Measurements from ENCODE around the gene CTTNBP2.

CTTNBP2 gene, protein sequence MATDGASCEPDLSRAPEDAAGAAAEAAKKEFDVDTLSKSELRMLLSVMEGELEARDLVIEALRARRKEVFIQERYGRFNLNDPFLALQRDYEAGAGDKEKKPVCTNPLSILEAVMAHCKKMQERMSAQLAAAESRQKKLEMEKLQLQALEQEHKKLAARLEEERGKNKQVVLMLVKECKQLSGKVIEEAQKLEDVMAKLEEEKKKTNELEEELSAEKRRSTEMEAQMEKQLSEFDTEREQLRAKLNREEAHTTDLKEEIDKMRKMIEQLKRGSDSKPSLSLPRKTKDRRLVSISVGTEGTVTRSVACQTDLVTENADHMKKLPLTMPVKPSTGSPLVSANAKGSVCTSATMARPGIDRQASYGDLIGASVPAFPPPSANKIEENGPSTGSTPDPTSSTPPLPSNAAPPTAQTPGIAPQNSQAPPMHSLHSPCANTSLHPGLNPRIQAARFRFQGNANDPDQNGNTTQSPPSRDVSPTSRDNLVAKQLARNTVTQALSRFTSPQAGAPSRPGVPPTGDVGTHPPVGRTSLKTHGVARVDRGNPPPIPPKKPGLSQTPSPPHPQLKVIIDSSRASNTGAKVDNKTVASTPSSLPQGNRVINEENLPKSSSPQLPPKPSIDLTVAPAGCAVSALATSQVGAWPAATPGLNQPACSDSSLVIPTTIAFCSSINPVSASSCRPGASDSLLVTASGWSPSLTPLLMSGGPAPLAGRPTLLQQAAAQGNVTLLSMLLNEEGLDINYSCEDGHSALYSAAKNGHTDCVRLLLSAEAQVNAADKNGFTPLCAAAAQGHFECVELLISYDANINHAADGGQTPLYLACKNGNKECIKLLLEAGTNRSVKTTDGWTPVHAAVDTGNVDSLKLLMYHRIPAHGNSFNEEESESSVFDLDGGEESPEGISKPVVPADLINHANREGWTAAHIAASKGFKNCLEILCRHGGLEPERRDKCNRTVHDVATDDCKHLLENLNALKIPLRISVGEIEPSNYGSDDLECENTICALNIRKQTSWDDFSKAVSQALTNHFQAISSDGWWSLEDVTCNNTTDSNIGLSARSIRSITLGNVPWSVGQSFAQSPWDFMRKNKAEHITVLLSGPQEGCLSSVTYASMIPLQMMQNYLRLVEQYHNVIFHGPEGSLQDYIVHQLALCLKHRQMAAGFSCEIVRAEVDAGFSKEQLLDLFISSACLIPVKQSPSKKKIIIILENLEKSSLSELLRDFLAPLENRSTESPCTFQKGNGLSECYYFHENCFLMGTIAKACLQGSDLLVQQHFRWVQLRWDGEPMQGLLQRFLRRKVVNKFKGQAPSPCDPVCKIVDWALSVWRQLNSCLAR (N-terminal part only)

DNA sequence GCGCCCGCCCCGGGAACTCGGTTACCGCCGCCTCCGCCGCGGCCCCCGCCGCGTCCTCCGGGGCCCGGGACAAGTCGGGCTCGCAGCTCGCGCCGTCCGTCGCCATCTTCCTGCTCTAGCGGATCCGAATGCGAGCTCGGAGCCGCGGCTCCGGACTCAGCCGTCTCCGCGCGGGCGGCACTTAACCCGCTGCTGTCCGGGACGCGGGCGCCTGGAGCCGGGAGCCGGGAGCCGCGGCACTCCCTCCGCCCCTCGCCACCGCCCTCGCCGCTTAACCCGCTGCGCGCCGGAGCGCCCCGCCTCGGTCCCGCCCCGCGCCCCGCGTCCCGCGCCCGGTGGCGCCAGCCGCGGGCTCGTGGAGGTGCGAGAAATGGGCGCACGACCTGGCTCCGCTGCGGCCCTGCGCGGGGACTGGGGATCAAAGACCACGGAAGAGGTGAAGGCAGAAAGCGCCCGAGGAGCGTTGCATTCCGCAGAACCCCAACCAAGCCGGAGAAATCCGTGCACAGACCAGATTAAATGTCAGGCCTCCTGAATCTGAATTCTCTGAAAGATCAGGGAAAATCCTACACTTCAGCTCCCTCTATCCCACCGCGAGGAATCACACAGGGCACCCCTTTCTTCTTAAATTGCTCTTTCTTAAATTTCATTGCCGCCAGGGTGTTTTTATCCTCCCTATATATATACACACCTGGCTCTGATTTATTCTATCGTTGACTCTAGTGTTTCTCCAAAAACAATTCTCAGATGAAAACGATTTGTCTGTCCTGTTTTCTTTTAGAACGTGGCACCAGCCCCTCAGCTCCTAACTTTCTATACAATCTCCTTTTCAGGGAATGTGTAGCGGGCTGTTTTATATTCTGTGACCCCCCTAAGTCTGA, at the start of gene CTTNBP2:
Gene CTTNBP2 (minus strand): TSS at position 132 of the 881 bp plus-strand sequence. CDS start 26 bp downstream, at position 106.
- peak in 1 of 2 donors; percentile 20 for DNase-seq

DNA sequence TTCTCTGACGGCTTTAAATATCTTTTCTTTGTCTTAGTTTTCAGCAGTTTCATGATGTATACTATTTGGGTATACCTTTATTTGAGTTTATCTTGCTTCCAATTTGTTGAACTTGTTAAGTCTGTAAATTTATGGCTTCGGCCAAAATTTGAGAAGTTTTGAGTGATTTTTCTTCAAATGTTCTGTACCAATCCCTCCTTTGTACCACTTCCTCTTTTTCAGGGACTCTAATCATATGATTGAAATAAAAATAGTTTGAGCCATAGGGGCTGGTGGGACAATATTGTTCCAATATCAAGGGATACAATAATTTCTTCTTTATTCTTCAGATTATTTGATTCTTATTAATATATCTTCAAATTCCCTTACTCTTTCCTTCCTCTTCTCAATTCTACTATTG, 43.1 kb upstream of the CTTNBP2 start:
- no peak for DNase-seq

DNA sequence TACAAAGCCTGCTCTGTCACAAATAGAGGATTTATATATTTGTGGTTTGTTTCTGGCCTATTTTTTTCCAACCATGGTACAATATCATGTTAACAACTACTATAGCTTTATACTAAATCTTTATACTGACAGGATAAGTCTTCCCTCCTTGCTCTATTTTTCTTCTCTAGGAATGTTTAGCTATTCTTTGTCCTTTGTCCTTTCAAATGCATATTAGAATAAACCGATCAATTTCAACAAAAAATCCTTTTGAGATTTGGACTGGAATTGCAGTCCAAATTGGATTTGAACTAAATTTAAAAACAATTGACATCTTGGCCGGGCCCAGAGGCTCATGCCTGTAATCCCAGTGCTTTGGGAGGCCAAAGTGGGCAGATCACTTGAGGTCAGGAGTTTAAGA, 39.2 kb upstream of the CTTNBP2 start:
- DNase-seq: no peak

DNA sequence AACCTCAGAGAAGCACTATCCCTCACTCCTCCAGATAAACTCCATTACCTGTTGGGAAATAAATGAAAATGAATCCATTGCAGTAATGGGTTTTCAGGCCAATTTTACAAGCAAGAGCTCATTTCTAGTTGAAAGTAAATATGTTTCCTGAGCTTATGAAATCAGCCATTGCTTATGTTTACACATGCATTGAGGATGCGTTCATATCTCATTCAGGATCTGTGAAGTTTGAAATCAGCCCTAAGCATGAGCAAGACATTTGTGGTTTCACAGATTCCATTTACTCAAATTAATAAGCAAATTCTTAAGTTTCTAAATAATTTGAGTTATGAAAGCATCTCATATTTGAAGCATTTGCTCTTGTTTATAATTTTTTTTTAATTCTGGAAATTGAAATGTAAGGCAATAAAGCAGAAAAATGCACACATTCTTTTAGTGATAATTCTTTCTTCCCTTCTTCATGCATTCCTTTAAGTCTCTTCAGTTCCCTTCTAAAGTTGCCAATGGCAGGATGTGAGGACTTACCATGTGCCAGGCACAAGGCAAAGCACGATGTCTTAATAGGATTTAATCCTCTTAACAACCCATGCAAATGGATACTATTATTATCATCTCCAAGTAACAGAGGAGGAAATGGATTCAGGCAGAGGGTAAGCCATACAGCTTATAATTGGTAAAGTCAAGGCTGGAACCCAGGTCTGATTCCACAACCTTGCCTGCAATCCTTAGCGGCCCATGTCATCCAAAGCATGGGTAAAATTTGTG, 35.0 kb upstream of the CTTNBP2 start:
- no peak for DNase-seq

DNA sequence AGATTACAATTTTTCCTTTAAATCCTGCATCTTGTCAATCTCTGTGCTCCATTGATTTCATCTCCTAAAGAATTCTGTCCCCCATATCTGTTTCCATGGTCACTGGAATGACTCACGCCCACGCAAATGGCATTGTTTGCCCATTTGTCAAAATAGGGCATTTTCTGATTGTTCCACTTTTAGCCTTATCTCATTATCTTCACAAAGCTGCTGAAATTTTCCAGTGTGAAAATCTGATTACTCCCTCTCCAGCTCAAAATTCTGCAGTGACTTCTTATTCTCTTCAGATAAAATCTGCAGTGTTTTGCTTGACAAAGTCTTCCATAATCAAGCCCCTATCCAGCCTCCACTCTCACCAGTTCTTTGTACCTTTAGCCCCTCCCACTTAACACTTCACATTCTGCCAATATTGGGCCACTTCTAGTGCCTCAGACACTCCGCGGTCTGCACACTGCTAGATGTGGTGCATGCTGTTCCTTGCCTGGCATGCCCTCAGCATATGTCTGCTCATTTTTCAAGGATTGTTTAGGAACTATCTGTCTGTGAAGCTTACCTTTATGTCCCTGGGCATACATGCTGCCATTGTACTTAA, 33.9 kb upstream of the CTTNBP2 start:
- DNase-seq: no peak

DNA sequence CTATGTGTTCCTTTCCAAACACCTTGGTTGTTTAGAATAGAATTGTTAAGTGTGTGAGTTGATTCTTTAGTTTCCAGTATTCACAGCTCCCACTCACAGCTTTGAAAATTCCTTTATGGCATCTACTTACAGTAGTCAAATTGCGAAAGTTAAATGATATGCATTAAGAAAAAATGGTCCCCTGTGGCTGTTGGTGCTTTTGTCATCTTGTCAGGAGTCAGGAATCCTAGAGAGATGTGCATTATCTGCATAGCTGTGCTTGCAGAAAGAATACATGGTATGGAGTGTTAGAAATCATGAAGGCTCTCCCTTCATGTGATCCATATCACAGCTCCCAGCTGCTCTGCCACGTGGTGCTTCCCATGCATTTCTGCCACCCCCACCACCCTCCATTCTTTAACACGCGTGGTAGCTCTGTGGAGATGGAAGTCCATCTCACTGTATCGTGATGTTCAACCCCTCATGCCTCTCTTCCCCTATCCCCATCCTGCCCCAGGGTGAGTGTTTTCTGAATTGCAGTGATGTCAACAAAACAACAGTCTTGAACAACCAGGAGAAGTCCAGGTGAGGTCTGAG, 29.2 kb upstream of the CTTNBP2 start:
- DNase-seq: no peak

DNA sequence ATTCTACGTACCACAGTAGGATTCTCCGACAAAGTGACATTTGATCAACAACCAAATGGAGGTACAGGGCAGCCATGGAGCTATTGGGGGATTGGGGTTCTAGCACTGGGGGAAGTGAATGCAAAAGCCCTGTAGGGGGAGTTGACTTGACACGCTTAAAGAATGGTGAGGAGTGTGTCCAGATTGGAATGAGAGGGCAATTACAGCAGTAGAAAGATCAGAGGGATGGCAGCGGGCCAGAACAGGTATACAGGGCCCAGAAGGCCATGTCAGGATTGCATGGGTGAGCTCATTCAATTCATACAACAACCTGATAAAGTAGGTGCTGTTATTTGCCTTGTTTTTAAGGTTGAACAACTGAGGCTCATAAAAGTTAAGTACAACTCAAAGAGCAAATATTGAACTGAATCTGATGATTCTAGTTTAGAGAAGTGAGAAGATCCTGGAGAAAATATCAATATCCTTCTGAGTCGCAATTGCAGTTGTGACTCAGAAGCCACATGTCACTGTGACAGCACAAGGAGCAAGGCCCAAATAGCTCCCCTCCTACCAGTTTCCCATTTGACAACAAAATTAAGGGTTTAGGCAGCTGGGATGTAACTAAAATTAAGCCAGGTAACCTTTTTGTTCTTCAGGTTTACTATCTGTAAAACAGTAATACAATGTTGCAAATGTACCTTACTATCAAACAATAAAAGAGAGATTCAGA, 28.0 kb upstream of the CTTNBP2 start:
- no peak for DNase-seq

DNA sequence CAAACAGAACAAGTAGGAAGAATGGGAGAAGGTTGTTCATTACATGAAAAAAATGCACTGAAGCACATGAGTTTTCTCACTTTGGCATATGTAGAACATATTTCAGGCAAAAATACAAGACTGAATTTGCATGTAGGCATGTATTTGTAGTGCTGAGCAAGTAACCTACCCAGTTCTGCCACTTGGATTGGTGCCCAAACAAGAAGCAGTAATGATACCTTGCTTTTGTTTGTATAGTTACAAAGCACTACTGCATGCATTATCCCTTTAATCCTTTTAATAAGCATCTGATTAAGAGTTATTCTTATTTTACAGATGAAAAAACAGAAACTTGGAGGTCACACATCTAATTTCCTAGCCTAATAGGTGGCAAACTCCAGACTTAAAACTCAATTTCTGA, 23.1 kb upstream of the CTTNBP2 start:
- no peak for DNase-seq

DNA sequence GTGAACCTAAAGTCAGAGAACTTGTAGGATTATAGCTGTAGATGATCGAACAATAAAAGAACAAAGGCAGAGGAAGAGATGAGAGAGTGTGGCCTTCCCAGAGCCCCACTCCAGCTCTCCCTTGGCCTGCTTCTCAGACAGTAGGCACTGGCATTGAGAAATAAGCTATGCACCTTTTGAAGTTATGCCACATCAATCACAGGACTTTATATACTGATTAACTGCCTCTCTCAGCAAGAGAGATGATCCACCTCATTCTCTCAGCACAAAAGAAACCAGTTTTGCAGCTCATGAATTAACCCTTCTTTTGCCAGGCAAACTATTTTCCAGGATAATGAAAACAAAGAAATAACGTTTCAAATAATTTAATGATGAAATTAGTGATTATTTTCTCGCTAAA, 22.0 kb upstream of the CTTNBP2 start:
- no peak for DNase-seq

DNA sequence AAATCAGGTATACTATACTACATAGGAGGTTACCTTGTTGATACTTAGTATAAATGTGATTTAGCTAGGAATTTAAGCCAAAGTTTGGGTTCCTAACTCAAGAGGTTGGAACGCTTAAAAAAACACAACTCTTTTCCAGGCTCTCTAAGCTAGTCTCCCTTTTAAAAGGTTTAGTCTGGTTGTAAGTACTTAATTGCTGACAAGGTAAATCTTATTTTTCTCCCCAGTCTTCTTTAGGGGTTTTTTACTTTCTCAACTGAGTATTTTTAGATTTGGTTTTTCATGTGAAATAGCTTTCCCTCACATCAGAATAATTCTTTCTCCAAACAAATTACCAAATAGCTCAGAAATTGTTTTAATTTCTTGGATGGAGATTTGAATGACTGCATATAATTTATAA, 20.8 kb upstream of the CTTNBP2 start:
- no peak for DNase-seq

DNA sequence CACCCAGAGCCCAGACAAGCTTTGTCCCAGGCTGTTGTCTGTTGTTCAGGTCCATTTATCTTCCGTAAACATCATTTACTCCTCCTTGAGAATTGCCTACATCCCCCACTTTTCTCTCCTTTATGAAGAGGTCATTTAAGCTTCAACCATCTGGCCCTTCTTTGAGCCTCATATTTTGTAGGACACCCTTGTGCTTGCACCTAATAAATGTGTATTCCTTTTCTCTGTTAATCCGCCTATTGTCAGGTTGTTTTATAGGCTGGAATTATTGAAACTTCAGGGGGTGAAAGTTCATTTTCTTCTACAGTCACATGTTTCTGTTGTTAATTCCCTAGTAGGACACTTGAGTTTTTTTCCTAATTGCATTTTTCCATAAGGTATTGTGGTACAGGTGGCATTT, 19.6 kb upstream of the CTTNBP2 start:
- no peak for DNase-seq

DNA sequence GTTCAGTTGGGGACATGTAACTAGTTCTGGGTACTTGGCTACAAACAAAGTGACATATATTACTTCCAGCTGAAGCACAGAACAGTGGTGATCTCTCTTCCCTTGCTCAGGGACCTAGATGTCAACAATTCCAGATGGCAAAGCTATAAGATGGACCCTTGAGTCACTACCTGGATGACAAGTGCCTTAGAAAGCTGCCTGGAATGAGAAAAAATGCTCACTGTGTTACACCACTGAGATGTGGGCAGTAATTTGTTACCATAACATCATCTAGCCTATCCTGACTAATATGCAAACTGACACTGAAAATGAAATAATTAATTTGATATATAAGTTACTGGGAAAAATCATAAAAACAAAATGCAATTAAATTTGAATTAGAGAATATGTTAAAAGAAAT, 16.4 kb upstream of the CTTNBP2 start:
- DNase-seq: no peak

DNA sequence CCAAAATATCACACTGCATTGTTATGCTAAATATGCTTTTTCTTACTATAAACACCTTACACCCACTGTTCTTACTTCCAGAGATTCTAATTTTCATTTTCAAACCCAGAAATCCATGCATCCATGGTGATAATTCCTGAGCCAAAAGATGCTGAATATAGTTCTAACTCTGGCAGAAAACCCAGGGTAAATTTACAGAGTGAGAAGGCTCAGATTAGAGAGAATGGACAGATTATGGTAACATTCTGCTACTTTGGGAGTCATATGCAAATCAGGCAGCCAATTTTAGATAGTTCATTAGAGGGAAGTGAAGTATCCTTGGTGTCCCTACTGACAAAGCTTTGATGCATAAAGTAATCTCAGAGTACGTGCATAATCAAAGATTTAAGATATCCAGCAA, 15.4 kb upstream of the CTTNBP2 start:
- no peak for DNase-seq

DNA sequence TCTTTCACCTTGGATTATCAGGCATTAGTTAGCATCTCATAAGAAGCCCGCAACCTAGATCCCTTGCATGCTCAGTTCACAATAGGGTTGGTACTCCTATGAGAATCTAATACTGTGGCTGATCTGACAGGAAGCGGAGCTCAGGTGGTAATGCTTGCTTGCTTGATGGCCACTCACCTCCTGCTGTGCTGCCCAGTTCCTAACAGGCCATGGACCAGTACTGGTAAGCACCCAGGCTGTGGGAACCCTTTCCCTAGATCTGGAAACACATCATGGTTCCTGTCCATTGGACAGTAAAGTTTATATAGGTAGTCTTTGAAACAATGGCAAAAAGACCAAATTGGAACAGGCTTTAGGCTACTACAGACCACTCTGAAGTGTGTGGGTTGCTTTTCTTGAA, 9.4 kb upstream of the CTTNBP2 start:
- DNase-seq: no peak

DNA sequence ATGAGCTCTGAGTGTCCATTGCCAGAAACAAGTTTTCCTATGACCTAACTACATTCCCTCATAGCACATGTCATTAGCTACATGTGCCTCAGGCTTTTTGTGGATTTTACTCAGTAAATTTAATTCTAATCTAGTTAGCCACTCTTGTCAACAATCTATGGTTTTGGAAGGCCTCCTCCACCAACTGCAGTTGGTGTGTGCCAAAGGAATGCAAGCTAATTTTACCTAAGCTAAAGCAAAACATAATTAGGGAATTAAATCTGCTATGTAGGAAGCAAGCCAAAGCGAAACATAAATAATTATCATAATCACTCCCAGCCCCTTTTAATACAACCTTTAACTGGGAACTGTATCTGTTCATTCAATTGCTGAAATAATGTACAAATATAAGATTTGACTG, 3.5 kb upstream of the CTTNBP2 start:
- DNase-seq: no peak

DNA sequence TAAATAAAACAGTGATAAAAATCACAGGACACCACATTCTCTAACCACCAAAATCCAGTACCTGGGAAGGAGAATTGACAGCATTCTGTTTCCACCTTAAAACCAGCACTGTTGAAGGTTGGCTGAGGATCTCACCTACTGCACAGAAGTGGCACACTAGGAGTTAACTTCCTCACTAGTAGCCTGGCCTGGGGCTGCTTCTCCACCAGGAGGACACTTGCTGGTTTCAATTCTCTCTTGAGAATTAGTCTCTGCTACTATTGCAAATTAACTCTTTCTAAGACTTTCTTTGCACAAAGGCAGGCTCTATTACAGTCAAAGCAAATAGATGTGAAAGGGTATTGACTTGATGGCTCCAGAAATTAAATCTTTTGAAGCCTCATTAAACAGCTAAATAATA, 2.3 kb upstream of the CTTNBP2 start:
- DNase-seq: no peak

DNA sequence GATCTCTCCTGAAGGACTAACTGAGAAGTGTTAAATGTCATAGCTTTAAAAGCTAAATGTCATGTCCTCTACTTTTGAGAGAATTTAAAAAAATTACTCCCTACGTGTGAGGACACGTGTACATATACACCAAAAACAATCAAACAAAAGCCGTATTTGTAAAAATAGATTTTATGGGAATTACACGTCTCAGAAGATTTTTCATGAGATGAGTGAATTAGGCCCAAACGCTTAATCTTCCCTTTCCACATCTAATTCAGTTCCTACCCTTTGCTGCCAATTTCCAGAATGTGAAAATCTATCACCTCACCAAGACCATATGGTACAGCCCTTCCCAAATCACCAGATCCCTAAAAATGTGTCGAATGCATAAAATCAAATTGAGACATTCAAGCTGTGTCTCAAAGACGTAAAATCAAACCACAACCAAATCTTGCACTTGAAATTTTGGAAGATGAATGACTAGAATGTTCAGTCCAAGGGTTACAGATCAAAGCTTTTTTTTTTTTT, 1.0 kb upstream of the CTTNBP2 start:
- DNase-seq: no peak

DNA sequence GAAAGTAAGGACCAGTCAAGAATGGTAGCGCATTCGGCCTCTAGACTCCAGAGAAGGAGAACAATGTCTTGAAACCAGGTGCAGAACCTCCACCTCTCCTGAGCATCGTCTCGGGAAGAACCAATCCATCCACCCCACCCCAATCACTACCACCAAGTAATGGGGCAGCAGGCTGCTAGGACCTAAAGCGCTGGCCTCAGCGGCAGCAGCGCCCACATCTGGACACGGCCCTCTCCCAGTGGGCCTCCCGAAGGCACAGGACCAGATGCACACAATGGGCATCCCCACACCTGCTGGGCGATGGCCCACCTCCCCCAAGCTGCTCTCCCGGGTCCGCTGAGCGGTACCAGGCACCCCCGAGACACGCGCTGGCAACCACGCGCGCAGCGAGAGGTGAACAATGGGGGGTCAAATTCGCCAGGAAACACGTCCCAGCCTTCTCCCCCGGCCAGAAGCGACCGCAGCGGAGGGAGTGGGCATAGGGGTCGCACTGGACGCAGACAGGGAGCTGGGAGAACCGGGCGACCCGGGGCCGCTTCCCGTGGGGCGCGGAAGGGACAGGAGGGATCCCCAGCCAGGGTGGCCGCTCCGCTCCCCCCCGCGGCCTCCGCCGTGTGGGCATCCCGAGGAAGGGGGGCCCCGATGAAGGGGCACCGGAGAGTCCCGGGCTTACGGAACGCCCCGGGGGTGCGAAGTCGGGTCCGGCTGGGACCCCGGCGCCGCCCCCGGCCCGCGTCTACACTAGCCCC, 506 bp downstream of the CTTNBP2 start:
- DNase-seq: no peak
